HUES6 (cell line): ENCODE data around the gene TMED9.
A peak's percentile ranks its signal among the peaks of the same experiment; 100 is the strongest.
"Not testable (repeated sequence)": the region's sequence is repeated elsewhere in the genome, so short reads cannot be mapped to it uniquely, and the experiment has no call there.

ENCODE experiments used
- H3K27ac ChIP-seq: 2 replicates; pipeline ENCODE4 v1.7.0; 2013; ENCODE audit warnings: low read depth, mild to moderate bottlenecking, low read length, inconsistent platforms
- H3K27me3 ChIP-seq: 2 replicates; pipeline ENCODE4 v1.6.1; 2013; ENCODE audit warnings: low read length; ENCODE audit not compliant: control insufficient read depth, insufficient read depth
- H3K36me3 ChIP-seq: 2 replicates; pipeline ENCODE4 v1.6.1; 2013; ENCODE audit warnings: low read length; ENCODE audit not compliant: control insufficient read depth, insufficient read depth
- H3K4me1 ChIP-seq: 2 replicates; pipeline ENCODE4 v1.6.1; 2013; ENCODE audit warnings: low read length; ENCODE audit not compliant: control insufficient read depth, insufficient read depth
- H3K4me3 ChIP-seq: 2 replicates; pipeline ENCODE4 v1.5.1; 2013; ENCODE audit warnings: low read depth, low read length
- H3K9ac ChIP-seq: one replicate; pipeline ENCODE4 v1.6.1; 2013; ENCODE audit warnings: mild to moderate bottlenecking, low read length
- H3K9me3 ChIP-seq: 2 replicates; pipeline ENCODE4 v1.6.1; 2013; ENCODE audit warnings: low read depth, low read length; ENCODE audit not compliant: control insufficient read depth, insufficient read depth

TMED9 gene

DNA sequence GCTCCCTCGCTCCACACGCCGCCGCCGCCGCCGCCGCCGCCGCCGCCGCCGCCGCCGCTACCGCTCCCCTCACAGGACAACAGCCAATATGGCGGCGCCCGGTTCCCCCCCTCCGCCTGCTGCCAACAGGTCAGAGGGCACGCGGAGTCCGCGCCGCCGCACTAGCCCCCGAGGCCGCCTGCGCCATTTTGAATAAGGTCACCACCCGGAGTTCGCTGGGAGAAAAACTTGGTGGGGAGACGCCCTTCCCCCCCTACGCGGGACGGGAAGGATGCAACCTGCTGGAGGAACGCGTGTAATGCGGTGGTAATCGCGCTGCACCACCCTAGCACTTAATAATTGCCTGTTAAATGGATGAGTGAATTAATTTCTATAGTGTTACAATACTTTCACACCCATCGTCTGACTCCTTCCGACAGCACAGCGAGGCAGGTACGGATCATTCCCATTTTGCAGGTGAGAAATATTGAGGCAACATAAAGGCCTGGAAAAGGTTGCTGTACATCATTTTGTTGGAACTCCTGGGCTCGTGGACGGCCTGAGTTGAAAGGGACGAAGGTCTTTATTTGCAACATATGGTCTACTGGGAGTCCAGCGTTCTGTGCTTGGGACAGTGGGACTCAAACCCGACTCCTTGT, 37.4 kb upstream of the TMED9 start, which contains the start of gene FAM193B:
Gene FAM193B, minus strand, starts transcription at position 90 of the 638 bp plus-strand sequence. CDS start 105 bp downstream, outside the sequence.
- Histone ChIP-seq H3K4me3 (peak within 1 kb of the TSS; percentile 98), H3K27ac (peak within 1 kb of the TSS; percentile 79; the same call in 1 of the 2 replicates), H3K4me1 (peaks cover 18% of the 10 kb centered on the region), H3K9ac (peak within 1 kb of the TSS; percentile 91), H3K36me3 (peaks cover 30% of the 10 kb centered on the region), H3K27me3 (no peaks in the 10 kb centered on the region), H3K9me3 (no peaks in the 10 kb centered on the region)

DNA sequence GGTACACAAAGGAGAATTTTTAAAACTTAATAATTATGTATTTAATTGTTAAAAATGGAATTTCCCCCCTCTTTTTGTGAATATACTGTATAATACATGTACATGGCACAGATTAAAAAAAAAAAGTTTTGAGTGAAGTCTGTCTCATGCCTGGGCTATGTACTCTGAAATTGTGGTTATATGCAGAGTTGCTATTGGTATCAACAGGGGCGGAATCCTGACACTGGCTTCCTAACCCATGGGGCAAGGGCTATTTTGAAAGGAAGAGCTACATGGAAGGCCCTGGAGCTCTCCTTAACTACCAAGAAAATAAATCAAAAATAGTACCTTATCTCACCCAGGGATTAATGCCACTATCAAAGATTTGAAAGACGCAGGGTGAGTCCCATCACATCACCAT, 36.8 kb upstream of the TMED9 start:
- no peak overlapping the region for H3K4me3 ChIP-seq
- peaks cover 18% of the 10 kb centered on the region for H3K4me1 ChIP-seq
- H3K9ac ChIP-seq: no peak overlapping the region
- no peaks in the 10 kb centered on the region for H3K27me3 ChIP-seq
- H3K36me3 ChIP-seq: peaks cover 27% of the 10 kb centered on the region
- no peak overlapping the region for H3K27ac ChIP-seq
- H3K9me3 ChIP-seq: no peaks in the 10 kb centered on the region

- H3K4me1 ChIP-seq: peaks cover 18% of the 10 kb centered on the region
- H3K27ac ChIP-seq: no peak overlapping the region
These were observed 36.3 kb upstream of the TMED9 start for GRCh38 chr5:177555665-177556064.

GRCh38 chr5:177557041-177557647, 34.9 kb upstream of the TMED9 start:
- H3K4me3 ChIP-seq: no peak overlapping the region
- H3K36me3 ChIP-seq: peaks cover 9% of the 10 kb centered on the region
- H3K4me1 ChIP-seq: peaks cover 18% of the 10 kb centered on the region
- no peaks in the 10 kb centered on the region for H3K27me3 ChIP-seq
- no peak overlapping the region for H3K9ac ChIP-seq
- H3K9me3 ChIP-seq: peaks cover 9% of the 10 kb centered on the region
- H3K27ac ChIP-seq: no peak overlapping the region

More at GRCh38 chr5:177555665-177556064, 36.3 kb upstream of the TMED9 start:
- Histone ChIP-seq H3K4me3 (no peak overlapping the region), H3K36me3 (peaks cover 23% of the 10 kb centered on the region), H3K9ac (no peak overlapping the region), H3K9me3 (no peaks in the 10 kb centered on the region), H3K27me3 (no peaks in the 10 kb centered on the region)

- Histone ChIP-seq H3K27ac (no peak overlapping the region), H3K4me1 (peaks cover 16% of the 10 kb centered on the region), H3K27me3 (no peaks in the 10 kb centered on the region), H3K9me3 (peaks cover 14% of the 10 kb centered on the region), H3K36me3 (peaks cover 3% of the 10 kb centered on the region), H3K4me3 (no peak overlapping the region), H3K9ac (no peak overlapping the region)
These were observed 34.2 kb upstream of the TMED9 start for GRCh38 chr5:177557796-177558195.

DNA sequence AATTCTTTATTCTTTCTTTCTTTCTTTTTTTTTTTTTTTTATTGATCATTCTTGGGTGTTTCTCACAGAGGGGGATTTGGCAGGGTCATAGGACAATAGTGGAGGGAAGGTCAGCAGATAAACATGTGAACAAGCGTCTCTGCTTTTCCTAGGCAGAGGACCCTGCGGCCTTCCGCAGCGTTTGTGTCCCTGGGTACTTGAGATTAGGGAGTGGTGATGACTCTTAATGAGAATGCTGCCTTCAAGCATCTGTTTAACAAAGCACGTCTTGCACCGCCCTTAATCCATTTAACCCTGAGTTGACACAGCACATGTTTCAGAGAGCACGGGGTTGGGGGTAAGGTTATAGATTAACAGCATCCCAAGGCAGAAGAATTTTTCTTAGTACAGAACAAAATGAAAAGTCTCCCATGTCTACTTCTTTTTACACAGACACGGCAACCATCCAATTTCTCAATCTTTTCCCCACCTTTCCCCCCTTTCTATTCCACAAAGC, 32.5 kb upstream of the TMED9 start:
- not testable (repeated sequence) for H3K27ac ChIP-seq, H3K4me1 ChIP-seq, H3K36me3 ChIP-seq, H3K9ac ChIP-seq, H3K4me3 ChIP-seq, H3K27me3 ChIP-seq
- H3K9me3 ChIP-seq: peaks cover 14% of the 10 kb centered on the region

DNA sequence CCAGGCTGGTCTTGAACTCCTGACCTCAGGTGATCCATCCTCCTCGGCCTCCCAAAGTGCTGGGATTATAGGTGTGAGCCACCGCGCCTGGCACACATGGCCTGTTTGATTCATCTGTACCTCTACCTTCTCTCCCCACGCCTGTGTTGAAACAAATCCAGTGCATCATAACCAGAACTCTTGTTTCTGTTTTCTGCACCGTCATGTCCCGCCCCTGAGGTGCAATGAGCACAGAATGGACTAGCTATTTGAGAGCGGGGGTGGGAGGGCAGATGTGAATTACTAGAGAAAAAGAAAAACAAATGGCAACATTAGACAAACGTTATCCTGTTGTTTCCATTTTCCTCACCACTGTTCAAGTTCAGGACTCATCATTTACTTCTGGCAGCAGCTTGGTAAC, 27.0 kb upstream of the TMED9 start:
- no peaks in the 10 kb centered on the region for H3K27me3 ChIP-seq
- no peak overlapping the region for H3K4me3 ChIP-seq
- H3K4me1 ChIP-seq: no peaks in the 10 kb centered on the region
- no peak overlapping the region for H3K27ac ChIP-seq
- no peaks in the 10 kb centered on the region for H3K36me3 ChIP-seq
- H3K9ac ChIP-seq: no peak overlapping the region
- H3K9me3 ChIP-seq: peaks cover 14% of the 10 kb centered on the region

GRCh38 chr5:177568326-177568725, 23.7 kb upstream of the TMED9 start:
- Histone ChIP-seq H3K4me3 (no peak overlapping the region), H3K9me3 (no peaks in the 10 kb centered on the region), H3K4me1 (no peaks in the 10 kb centered on the region), H3K27ac (no peak overlapping the region), H3K9ac (no peak overlapping the region), H3K27me3 (no peaks in the 10 kb centered on the region), H3K36me3 (no peaks in the 10 kb centered on the region)

- Histone ChIP-seq H3K4me1 (no peaks in the 10 kb centered on the region), H3K27me3 (no peaks in the 10 kb centered on the region; the same call in 1 of the 2 replicates), H3K36me3 (no peaks in the 10 kb centered on the region), H3K9ac (no peak overlapping the region), H3K27ac (no peak overlapping the region), H3K4me3 (no peak overlapping the region), H3K9me3 (no peaks in the 10 kb centered on the region)
These were observed 22.1 kb upstream of the TMED9 start for GRCh38 chr5:177569894-177570293.

- Histone ChIP-seq H3K4me3 (no peak overlapping the region), H3K9ac (no peak overlapping the region), H3K27me3 (no peaks in the 10 kb centered on the region; the same call in 1 of the 2 replicates), H3K9me3 (no peaks in the 10 kb centered on the region), H3K4me1 (no peaks in the 10 kb centered on the region), H3K36me3 (no peaks in the 10 kb centered on the region), H3K27ac (no peak overlapping the region)
These were observed 16.5 kb upstream of the TMED9 start for GRCh38 chr5:177575488-177575887.

GRCh38 chr5:177576169-177576568, 15.8 kb upstream of the TMED9 start:
- Histone ChIP-seq H3K27ac (no peak overlapping the region), H3K27me3 (no peaks in the 10 kb centered on the region; the same call in 1 of the 2 replicates), H3K9ac (no peak overlapping the region), H3K9me3 (no peaks in the 10 kb centered on the region), H3K36me3 (no peaks in the 10 kb centered on the region), H3K4me3 (no peak overlapping the region), H3K4me1 (no peaks in the 10 kb centered on the region)
